KOPT-K1 (cell line): ENCODE data around the gene NR2C1.

ENCODE experiments used
- H3K27ac ChIP-seq: fragments of 200-600 bp; sonication (generic); 2 replicates; pipeline ENCODE4 v1.5.1; 2016; ENCODE audit warnings: antibody characterized with exemption, mild to moderate bottlenecking, low read depth, low read length; ENCODE audit not compliant: poor library complexity, severe bottlenecking
- H3K36me3 ChIP-seq: fragments of 200-600 bp; sonication (generic); 2 replicates; pipeline ENCODE4 v1.5.1; 2017; ENCODE audit warnings: antibody characterized with exemption, mild to moderate bottlenecking, low read length, moderate library complexity; ENCODE audit not compliant: insufficient read depth
- H3K9me3 ChIP-seq: fragments of 200-600 bp; sonication (generic); 2 replicates; pipeline ENCODE4 v1.5.1; 2017; ENCODE audit warnings: antibody characterized with exemption, low read length, mild to moderate bottlenecking; ENCODE audit not compliant: insufficient read depth, poor library complexity, severe bottlenecking

Gene NR2C1

GRCh38 chr12:95059984-95060383, 13.4 kb downstream of the NR2C1 start:
- Histone ChIP-seq H3K36me3 (peaks cover 100% of the 10 kb centered on the region), H3K27ac (no peak overlapping the region), H3K9me3 (no peaks in the 10 kb centered on the region)

GRCh38 chr12:95057424-95057823, 16.0 kb downstream of the NR2C1 start:
- no peak overlapping the region for H3K27ac ChIP-seq
- H3K9me3 ChIP-seq = no peaks in the 10 kb centered on the region
- H3K36me3 ChIP-seq = peaks cover 99% of the 10 kb centered on the region

GRCh38 chr12:95055057-95055456, 18.4 kb downstream of the NR2C1 start:
- H3K36me3 ChIP-seq = peaks cover 99% of the 10 kb centered on the region
- H3K27ac ChIP-seq = no peak overlapping the region
- no peaks in the 10 kb centered on the region for H3K9me3 ChIP-seq

DNA sequence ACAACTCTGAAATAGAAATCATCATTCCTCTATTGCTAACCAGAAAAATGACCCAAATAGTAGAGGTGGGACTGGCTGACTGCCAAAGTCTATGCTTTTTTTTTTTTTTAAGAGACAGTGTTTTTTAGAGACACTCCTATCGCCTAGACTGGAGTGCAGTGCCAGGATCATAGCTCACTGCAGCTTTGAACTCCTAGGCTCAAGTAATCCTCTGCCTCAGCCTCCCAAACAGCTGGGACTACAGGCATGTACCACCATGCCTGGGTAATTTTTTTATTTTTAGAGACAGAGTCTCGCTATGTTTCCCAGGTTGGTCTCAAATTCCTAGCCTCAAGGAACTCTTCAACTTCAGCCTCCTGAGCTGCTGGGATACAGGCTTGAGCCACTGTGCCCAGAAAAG, 19.2 kb downstream of the NR2C1 start:
- Histone ChIP-seq H3K27ac (no peak overlapping the region), H3K36me3 (peaks cover 97% of the 10 kb centered on the region), H3K9me3 (no peaks in the 10 kb centered on the region)

DNA sequence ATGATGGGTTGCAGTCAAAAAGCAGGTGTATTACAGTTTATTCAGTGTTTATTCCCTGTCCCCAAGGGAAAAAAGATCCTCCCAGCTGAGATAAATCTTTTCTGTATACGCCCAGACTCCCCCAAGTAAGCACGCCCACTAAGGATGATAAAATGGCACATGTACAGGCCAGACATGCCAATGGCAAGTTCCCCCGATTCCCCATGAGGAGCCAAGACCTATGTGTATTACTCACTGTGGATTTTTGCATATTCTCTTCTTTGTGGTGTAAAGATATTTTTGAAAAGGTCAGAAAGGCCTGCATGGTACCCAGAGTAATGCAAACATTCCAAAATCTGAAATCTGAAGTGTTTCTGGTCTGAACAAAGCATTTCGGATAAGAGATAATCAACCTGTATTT, 22.2 kb downstream of the NR2C1 start:
- no peaks in the 10 kb centered on the region for H3K9me3 ChIP-seq
- H3K36me3 ChIP-seq = peaks cover 97% of the 10 kb centered on the region
- no peak overlapping the region for H3K27ac ChIP-seq

GRCh38 chr12:95037906-95038305, 35.5 kb downstream of the NR2C1 start:
- Histone ChIP-seq H3K36me3 (peaks cover 100% of the 10 kb centered on the region), H3K9me3 (no peaks in the 10 kb centered on the region), H3K27ac (no peak overlapping the region)

DNA sequence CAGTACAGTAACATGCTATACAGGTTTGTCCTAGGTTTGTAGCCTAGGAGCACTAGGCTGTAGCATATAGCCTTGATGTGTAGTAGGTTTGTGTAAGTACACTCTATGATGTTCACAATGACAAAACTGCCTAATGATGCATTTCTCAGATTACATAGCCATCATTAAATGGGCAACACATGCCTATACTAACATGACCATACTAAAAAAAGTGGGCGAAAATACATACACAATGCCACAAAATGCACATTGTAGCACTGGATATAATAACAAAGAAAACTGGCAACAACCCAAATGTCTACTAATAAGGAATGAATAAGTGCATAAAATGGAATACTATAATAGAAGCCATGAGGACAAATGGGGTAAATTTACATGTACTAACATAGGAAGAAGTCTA, 38.7 kb downstream of the NR2C1 start:
- no peak overlapping the region for H3K27ac ChIP-seq
- H3K9me3 ChIP-seq = no peaks in the 10 kb centered on the region
- H3K36me3 ChIP-seq = peaks cover 99% of the 10 kb centered on the region

- H3K9me3 ChIP-seq = no peaks in the 10 kb centered on the region
- peaks cover 79% of the 10 kb centered on the region for H3K36me3 ChIP-seq
- H3K27ac ChIP-seq = no peak overlapping the region
Observed at GRCh38 chr12:95022477-95022876, 50.9 kb downstream of the NR2C1 start.

DNA sequence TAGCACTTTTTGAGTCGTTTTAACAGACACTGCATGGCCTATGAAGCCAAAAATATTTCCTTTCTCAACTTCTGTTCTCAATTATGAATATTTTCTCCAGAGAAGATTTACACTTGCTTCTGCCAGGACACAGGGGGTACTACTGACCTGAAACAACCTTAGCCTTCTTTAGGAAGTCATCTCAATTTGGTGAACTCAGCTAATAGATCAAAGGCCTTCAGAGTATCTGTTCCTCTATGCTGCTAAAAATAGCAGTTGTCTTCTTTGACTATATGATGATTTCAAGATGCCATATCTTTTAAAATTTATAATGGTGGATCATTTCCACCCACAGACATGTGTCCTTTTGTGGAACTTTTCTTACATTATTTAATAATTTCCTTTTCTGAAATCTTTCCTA, 55.9 kb downstream of the NR2C1 start:
- no peak overlapping the region for H3K27ac ChIP-seq
- H3K9me3 ChIP-seq = no peaks in the 10 kb centered on the region
- H3K36me3 ChIP-seq = peaks cover 32% of the 10 kb centered on the region

DNA sequence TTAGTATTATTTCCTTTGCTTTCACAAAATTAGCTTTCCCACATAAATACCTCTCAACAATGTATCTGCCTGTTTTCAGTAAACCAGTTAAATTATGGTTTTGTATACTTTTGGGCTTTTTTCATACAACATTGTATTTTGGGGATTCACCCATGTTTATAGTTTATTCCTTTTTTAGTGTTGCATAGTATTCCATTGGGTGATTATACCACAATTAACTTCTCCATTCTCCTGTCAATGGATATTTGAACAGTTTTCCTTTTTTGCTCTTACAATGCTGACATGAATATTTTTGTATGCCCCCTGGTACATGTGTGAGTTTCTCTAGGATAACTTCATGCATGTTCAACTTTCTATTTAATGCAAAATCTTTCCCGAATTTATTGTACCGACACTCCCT, 57.3 kb downstream of the NR2C1 start:
- Histone ChIP-seq H3K9me3 (no peaks in the 10 kb centered on the region), H3K36me3 (peaks cover 19% of the 10 kb centered on the region), H3K27ac (no peak overlapping the region)

GRCh38 chr12:95014554-95014953, 58.9 kb downstream of the NR2C1 start:
- H3K27ac ChIP-seq = no peak overlapping the region

DNA sequence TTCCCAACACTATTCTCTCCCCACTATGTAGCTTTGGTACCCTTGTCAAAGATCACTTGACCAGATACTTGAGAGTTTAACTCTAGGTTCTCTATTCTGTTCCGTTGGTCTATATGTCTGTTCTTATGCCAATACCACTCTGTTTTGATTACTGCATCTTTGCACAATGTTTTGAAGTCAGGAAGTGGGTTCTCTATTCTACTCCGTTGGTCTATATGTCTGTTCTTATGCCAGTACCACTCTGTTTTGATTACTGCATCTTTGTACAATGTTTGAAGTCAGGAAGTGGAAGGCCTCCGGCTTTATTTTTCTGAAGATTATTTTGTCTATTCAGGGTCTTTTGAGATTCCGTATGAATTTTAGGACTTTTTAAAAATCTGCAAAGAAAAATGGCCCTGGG, 67.2 kb downstream of the NR2C1 start:
- Histone ChIP-seq H3K27ac (no peak overlapping the region), H3K9me3 (peaks cover 33% of the 10 kb centered on the region), H3K36me3 (peaks cover 2% of the 10 kb centered on the region)

More at GRCh38 chr12:95014554-95014953, 58.9 kb downstream of the NR2C1 start:
- Histone ChIP-seq H3K36me3 (peaks cover 7% of the 10 kb centered on the region), H3K9me3 (no peaks in the 10 kb centered on the region)

- Histone ChIP-seq H3K36me3 (peaks cover 18% of the 10 kb centered on the region), H3K27ac (no peak overlapping the region), H3K9me3 (peaks cover 33% of the 10 kb centered on the region)
Observed at GRCh38 chr12:95004610-95005009, 68.8 kb downstream of the NR2C1 start.

GRCh38 chr12:95003921-95004272, 69.5 kb downstream of the NR2C1 start:
- Histone ChIP-seq H3K9me3 (peaks cover 33% of the 10 kb centered on the region), H3K27ac (peak overlapping the region; percentile 86), H3K36me3 (peaks cover 25% of the 10 kb centered on the region)

GRCh38 chr12:95003213-95003920, 70.1 kb downstream of the NR2C1 start, which contains the start of gene NDUFA12:
NDUFA12 (minus strand) TSS chr12:95003697; CDS start chr12:95003680, 17 bp downstream.
- H3K36me3 ChIP-seq = peaks cover 27% of the 10 kb centered on the region
- H3K9me3 ChIP-seq = peaks cover 28% of the 10 kb centered on the region
- peak within 1 kb of the TSS; percentile 86 for H3K27ac ChIP-seq

- H3K27ac ChIP-seq = peak overlapping the region; percentile 86
- H3K36me3 ChIP-seq = peaks cover 29% of the 10 kb centered on the region
- H3K9me3 ChIP-seq = peaks cover 21% of the 10 kb centered on the region
Observed at GRCh38 chr12:95002754-95003153, 70.7 kb downstream of the NR2C1 start.
